Left lung (tissue), 10 donors: ENCODE results near the gene HES4. TPM values are rescaled to one million over a fixed set of nuclear protein-coding genes. Genes with fewer than 3 reads are reported as not detected.

Source experiments
- ATAC-seq: fragments of 200-7000 bp; cut with Tn5 transposase; one replicate; pipeline ENCODE4 v1.9.1; 2020; ENCODE audit warnings: moderate library complexity
- DNase-seq, 4 donors: peaks; one replicate each; pipeline ENCODE4 v3.0.0-alpha.2; 2013 to 2020
- H3K27ac ChIP-seq, 2 donors: fragments of 200-600 bp; sonication (generic) in 1 of 2; one replicate each; pipeline versions ENCODE4 v1.5.0 to v1.8.0; 2020 to 2021
- H3K27me3 ChIP-seq, 2 donors: fragments of 200-600 bp; sonication (generic) in 1 of 2; one replicate each; pipeline versions ENCODE4 v1.5.0 to v1.8.0; 2020 to 2021
- H3K36me3 ChIP-seq, 2 donors: fragments of 200-600 bp; sonication (generic) in 1 of 2; one replicate each; pipeline versions ENCODE4 v1.5.0 to v1.8.0; 2020 to 2021
- H3K4me1 ChIP-seq, 2 donors: fragments of 200-600 bp; one replicate each; pipeline ENCODE4 v1.8.0; 2021
- H3K4me3 ChIP-seq, 2 donors: fragments of 200-600 bp; sonication (generic) in 1 of 2; one replicate each; pipeline versions ENCODE4 v1.5.0 to v1.8.0; 2020 to 2021; ENCODE audit warnings: mild to moderate bottlenecking in 1 of 2
- H3K9me3 ChIP-seq, 2 donors: fragments of 200-600 bp; sonication (generic) in 1 of 2; one replicate each; pipeline versions ENCODE4 v1.5.0 to v1.8.0; 2020 to 2021
- CTCF ChIP-seq, 2 donors: fragments of 200-600 bp; sonication (generic) in 1 of 2; IDR thresholded peaks; one replicate each; pipeline versions ENCODE4 v1.5.0 to v1.8.0; 2021; ENCODE audit warnings: antibody characterized with exemption in 2 of 2
- intact Hi-C, 2 donors: fragments of 100-400 bp; cut with DNase I; formaldehyde crosslinking; loops; one replicate each; pipeline versions ENCODE4 v1.11.2 to v1.14.2; 2022
- polyA plus RNA-seq, 6 donors: library from polyadenylated mRNA; unstranded; fragments of 120-200 nt; gene quantifications; one replicate each; pipeline ENCODE4 v1.2.1, GENCODE V29; 2013; ENCODE audit not compliant: insufficient read length in 6 of 6
- total RNA-seq, 2 donors: library from RNA; stranded (reverse); fragmentation: NEBNext Ultra II Directional; extraction: Animal tissue kit (Norgen Biotek cat#: 25700); gene quantifications; one replicate each; pipeline ENCODE4 v1.2.1, GENCODE V29; 2021
- donor health status: DM: no; HTN: yes; CAD: no.
- donor health status: DM: no; HTN: no; CAD: no.

Gene HES4
- total and polyA plus RNA-seq, 8 donors, result 4.4 to 37.5 (median 10.2) TPM

- no peaks in the 10 kb centered on the region for H3K4me1 ChIP-seq
- H3K27ac ChIP-seq, result no peak overlapping the region
- no peak for TF ChIP-seq CTCF (IDR thresholded peaks at IDR 0.05)
- no peak for ATAC-seq
- H3K4me3 ChIP-seq, result no peak overlapping the region
- peaks cover 0 to 78% of the 10 kb centered on the region in 2 donors for H3K36me3 ChIP-seq
- no peaks in the 10 kb centered on the region for H3K9me3 ChIP-seq
- DNase-seq, result no peak
- H3K27me3 ChIP-seq, result no peaks in the 10 kb centered on the region
- intact Hi-C loops, result no loop called here
Measured at GRCh38 chr1:1047407-1047806, 47.5 kb upstream of the HES4 start.

- Histone ChIP-seq H3K36me3 (peaks cover 0 to 78% of the 10 kb centered on the region in 2 donors), H3K27ac (no peak overlapping the region), H3K9me3 (no peaks in the 10 kb centered on the region), H3K27me3 (no peaks in the 10 kb centered on the region), H3K4me1 (no peaks in the 10 kb centered on the region), H3K4me3 (no peak overlapping the region)
- ATAC-seq (no peak), DNase-seq (no peak)
- no peak for TF ChIP-seq CTCF (IDR thresholded peaks at IDR 0.05)
- intact Hi-C loops, result no loop called here
Measured at GRCh38 chr1:1046767-1047166, 46.9 kb upstream of the HES4 start.

- DNase-seq (no peak), ATAC-seq (no peak)
- H3K4me1 ChIP-seq, result no peaks in the 10 kb centered on the region
- H3K36me3 ChIP-seq, result peaks cover 0 to 74% of the 10 kb centered on the region in 2 donors
- no peak overlapping the region for H3K27ac ChIP-seq
- intact Hi-C loops, result no loop called here
- no peaks in the 10 kb centered on the region for H3K9me3 ChIP-seq
- no peak for TF ChIP-seq CTCF (IDR thresholded peaks at IDR 0.05)
- H3K4me3 ChIP-seq, result no peak overlapping the region
- H3K27me3 ChIP-seq, result peaks cover 0 to 3% of the 10 kb centered on the region in 2 donors
Measured at GRCh38 chr1:1046243-1046642, 46.3 kb upstream of the HES4 start.

GRCh38 chr1:1045129-1045528 lies 45.2 kb upstream of the HES4 start:
- TF ChIP-seq CTCF (IDR thresholded peaks at IDR 0.05), result no peak
- H3K36me3 ChIP-seq, result peaks cover 0 to 62% of the 10 kb centered on the region in 2 donors

GRCh38 chr1:1044455-1045078 lies 44.7 kb upstream of the HES4 start:
- Histone ChIP-seq H3K27ac (no peak overlapping the region), H3K36me3 (peaks cover 0 to 58% of the 10 kb centered on the region in 2 donors), H3K4me1 (peaks cover 9 to 11% of the 10 kb centered on the region in 2 donors), H3K4me3 (no peak overlapping the region), H3K27me3 (peaks cover 0 to 20% of the 10 kb centered on the region in 2 donors), H3K9me3 (no peaks in the 10 kb centered on the region)
- intact Hi-C loops, result no loop called here
- ATAC-seq (no peak), DNase-seq (no peak)
- TF ChIP-seq CTCF (IDR thresholded peaks at IDR 0.05), result no peak

More at GRCh38 chr1:1045129-1045528, 45.2 kb upstream of the HES4 start:
- ATAC-seq, result no peak
- intact Hi-C loops, result no loop called here
- Histone ChIP-seq H3K4me3 (no peak overlapping the region), H3K27ac (no peak overlapping the region), H3K27me3 (peaks cover 0 to 14% of the 10 kb centered on the region in 2 donors), H3K4me1 (peaks cover 4 to 5% of the 10 kb centered on the region in 2 donors), H3K9me3 (no peaks in the 10 kb centered on the region)
- no peak for DNase-seq
